BLaER1 treated with 17β-estradiol and CSF1 and Interleukin-3, amounts not matched to agents 10 nM and 100 nM (cell line): ENCODE measurements around the gene MAP1LC3B2.

Source experiments
- H3K27ac ChIP-seq, 11 experiments: shearing (Covaris generic); formaldehyde crosslinking; 2 replicates each; pipeline ENCODE4 v1.8.1; 2022
- H3K27me3 ChIP-seq, 11 experiments: shearing (Covaris generic); formaldehyde crosslinking; 2 replicates each; pipeline ENCODE4 v1.8.1; 2022
- H3K36me3 ChIP-seq, 11 experiments: shearing (Covaris generic); formaldehyde crosslinking; 2 replicates each; pipeline ENCODE4 v1.8.1; 2022
- H3K4me1 ChIP-seq, 10 experiments: shearing (Covaris generic); formaldehyde crosslinking; 2 replicates each; pipeline ENCODE4 v1.8.1; 2022
- H3K4me2 ChIP-seq, 11 experiments: shearing (Covaris generic); formaldehyde crosslinking; 2 replicates each; pipeline ENCODE4 v1.8.1; 2022
- H3K4me3 ChIP-seq, 10 experiments: shearing (Covaris generic); formaldehyde crosslinking; 2 replicates each; pipeline ENCODE4 v1.8.1; 2022
- H3K9ac ChIP-seq, 11 experiments: shearing (Covaris generic); formaldehyde crosslinking; 2 replicates each; pipeline ENCODE4 v1.8.1; 2022
- H3K9me3 ChIP-seq, 11 experiments: shearing (Covaris generic); formaldehyde crosslinking; replicated peaks in 1 of 11; 2 replicates each; pipeline ENCODE4 v1.8.1; 2022
- H4K20me1 ChIP-seq, 11 experiments: shearing (Covaris generic); formaldehyde crosslinking; 2 replicates each; pipeline ENCODE4 v1.8.1; 2022
- Cebpa-rat ChIP-seq, 11 experiments: shearing (Covaris generic); IDR thresholded peaks; 2 replicates each; pipeline ENCODE4 v1.8.1; 2022

The MAP1LC3B2 gene

GRCh38 chr12:116551952-116552772 lies 7.0 kb upstream of the MAP1LC3B2 start:
- H3K4me1 ChIP-seq = peaks cover 78 to 100% (median 98%) of the 10 kb centered on the region in 10 experiments
- H3K9ac ChIP-seq = peak overlapping the region; percentile 65 to 82 (median 76)
- peaks cover 0 to 5% (median 0%) of the 10 kb centered on the region in 11 experiments; a peak in 1 of 22 replicates for H3K9me3 ChIP-seq
- H3K27ac ChIP-seq = peak overlapping the region; percentile 75 to 96 (median 92)
- peak overlapping the region; percentile 53 to 93 (median 81) for H3K4me2 ChIP-seq
- peak in 6 of 11 experiments; percentile 27 to 62 (median 56); a peak in 7 of 22 replicates for TF ChIP-seq Cebpa-rat (IDR thresholded peaks at IDR 0.05)
- H3K36me3 ChIP-seq = no peaks in the 10 kb centered on the region
- H4K20me1 ChIP-seq = no peaks in the 10 kb centered on the region
- H3K27me3 ChIP-seq = no peaks in the 10 kb centered on the region
- H3K4me3 ChIP-seq = peak overlapping the region in 2 of 10 experiments; percentile 11 to 35; a peak in 1 of 20 replicates

GRCh38 chr12:116552773-116553373 lies 6.3 kb upstream of the MAP1LC3B2 start:
- Histone ChIP-seq H4K20me1 (no peaks in the 10 kb centered on the region), H3K9ac (peak overlapping the region; percentile 65 to 82 (median 76)), H3K27ac (peak overlapping the region; percentile 75 to 96 (median 92)), H3K36me3 (no peaks in the 10 kb centered on the region), H3K4me1 (peaks cover 78 to 100% (median 98%) of the 10 kb centered on the region in 10 experiments), H3K27me3 (no peaks in the 10 kb centered on the region), H3K4me3 (peak overlapping the region in 3 of 10 experiments; percentile 4 to 35 (median 11); a peak in 4 of 20 replicates), H3K4me2 (peak overlapping the region; percentile 53 to 93 (median 81)), H3K9me3 (peaks cover 0 to 5% (median 0%) of the 10 kb centered on the region in 11 experiments; a peak in 1 of 22 replicates)
- TF ChIP-seq Cebpa-rat (IDR thresholded peaks at IDR 0.05) = no peak

- H3K27ac ChIP-seq = peak overlapping the region in 10 of 11 experiments; percentile 94 to 100 (median 99); a peak in 21 of 22 replicates
- no peak for TF ChIP-seq Cebpa-rat (IDR thresholded peaks at IDR 0.05)
- peak overlapping the region in 6 of 10 experiments; percentile 14 to 74 (median 63); a peak in 6 of 20 replicates for H3K4me3 ChIP-seq
- no peaks in the 10 kb centered on the region for H3K27me3 ChIP-seq
- no peaks in the 10 kb centered on the region for H3K36me3 ChIP-seq
- H3K9me3 ChIP-seq = peaks cover 0 to 5% (median 0%) of the 10 kb centered on the region in 11 experiments; a peak in 1 of 22 replicates
- H4K20me1 ChIP-seq = no peaks in the 10 kb centered on the region
- H3K4me2 ChIP-seq = peak overlapping the region; percentile 81 to 99 (median 92)
- peaks cover 73 to 93% (median 89%) of the 10 kb centered on the region in 10 experiments for H3K4me1 ChIP-seq
- peak overlapping the region in 9 of 11 experiments; percentile 90 to 99 (median 92); a peak in 12 of 22 replicates for H3K9ac ChIP-seq
These were observed 2.7 kb upstream of the MAP1LC3B2 start for GRCh38 chr12:116556356-116556952.

- Histone ChIP-seq H3K4me2 (peak overlapping the region; percentile 81 to 99 (median 92)), H3K27ac (peak overlapping the region; percentile 85 to 100 (median 99)), H3K9me3 (peaks cover 0 to 9% (median 2%) of the 10 kb centered on the region in 11 experiments; a peak in 7 of 22 replicates), H3K4me1 (peaks cover 72 to 93% (median 89%) of the 10 kb centered on the region in 10 experiments), H4K20me1 (no peaks in the 10 kb centered on the region), H3K27me3 (no peaks in the 10 kb centered on the region), H3K4me3 (peak overlapping the region in 9 of 10 experiments; percentile 25 to 74 (median 61); a peak in 14 of 20 replicates), H3K9ac (peak overlapping the region; percentile 80 to 99 (median 92)), H3K36me3 (no peaks in the 10 kb centered on the region)
- no peak for TF ChIP-seq Cebpa-rat (IDR thresholded peaks at IDR 0.05)
These were observed 2.0 kb upstream of the MAP1LC3B2 start for GRCh38 chr12:116556964-116557698.

GRCh38 chr12:116558280-116559161 lies 660 bp upstream of the MAP1LC3B2 start:
- Histone ChIP-seq H3K4me1 (peaks cover 58 to 81% (median 77%) of the 10 kb centered on the region in 10 experiments), H4K20me1 (no peaks in the 10 kb centered on the region), H3K27ac (peak overlapping the region; percentile 85 to 100 (median 99)), H3K9ac (peak overlapping the region; percentile 80 to 99 (median 92)), H3K4me3 (peak overlapping the region; percentile 36 to 74 (median 60)), H3K36me3 (no peaks in the 10 kb centered on the region), H3K4me2 (peak overlapping the region; percentile 81 to 99 (median 92)), H3K27me3 (no peaks in the 10 kb centered on the region), H3K9me3 (peaks cover 10 to 20% (median 16%) of the 10 kb centered on the region in 11 experiments)
- no peak for TF ChIP-seq Cebpa-rat (IDR thresholded peaks at IDR 0.05)

- Histone ChIP-seq H3K36me3 (peaks cover 0 to 20% (median 4%) of the 10 kb centered on the region in 11 experiments; a peak in 5 of 22 replicates), H3K4me2 (peak overlapping the region; percentile 67 to 99 (median 87)), H3K27me3 (no peaks in the 10 kb centered on the region), H4K20me1 (no peaks in the 10 kb centered on the region), H3K27ac (peak overlapping the region; percentile 85 to 100 (median 99); a peak in 21 of 22 replicates), H3K9me3 (peaks cover 33 to 46% (median 41%) of the 10 kb centered on the region in 11 experiments), H3K9ac (peak overlapping the region; percentile 80 to 99 (median 92); a peak in 21 of 22 replicates), H3K4me1 (peaks cover 49 to 53% (median 51%) of the 10 kb centered on the region in 10 experiments), H3K4me3 (no peak overlapping the region)
- TF ChIP-seq Cebpa-rat (IDR thresholded peaks at IDR 0.05) = no peak; a peak in 1 of 22 replicates
These were observed 2.1 kb downstream of the MAP1LC3B2 start for GRCh38 chr12:116561181-116561821.

GRCh38 chr12:116562090-116562489 lies 2.9 kb downstream of the MAP1LC3B2 start:
- Histone ChIP-seq H3K9me3 (peaks cover 33 to 46% (median 41%) of the 10 kb centered on the region in 11 experiments), H3K4me3 (no peak overlapping the region), H3K4me2 (peak overlapping the region; percentile 67 to 99 (median 87); a peak in 19 of 22 replicates), H3K9ac (peak overlapping the region in 9 of 11 experiments; percentile 90 to 99 (median 92); a peak in 10 of 22 replicates), H3K27me3 (no peaks in the 10 kb centered on the region), H3K36me3 (peaks cover 0 to 20% (median 4%) of the 10 kb centered on the region in 11 experiments; a peak in 5 of 22 replicates), H4K20me1 (no peaks in the 10 kb centered on the region), H3K27ac (peak overlapping the region; percentile 85 to 100 (median 99); a peak in 20 of 22 replicates), H3K4me1 (peaks cover 41 to 45% (median 43%) of the 10 kb centered on the region in 10 experiments)
- TF ChIP-seq Cebpa-rat (IDR thresholded peaks at IDR 0.05) = no peak
